KMS-11 (cell line): ENCODE measurements around the gene MOG.
"Not testable (repeated sequence)": the region's sequence is repeated elsewhere in the genome, so short reads cannot be mapped to it uniquely, and the experiment has no call there.

Experiments
- H2AFZ ChIP-seq: fragments of 200-600 bp; sonication (generic); 2 replicates; pipeline ENCODE4 v1.6.1; 2016; ENCODE audit warnings: antibody characterized with exemption, mixed run types, low read depth
- H3K27ac ChIP-seq: fragments of 200-600 bp; sonication (generic); 2 replicates; pipeline ENCODE4 v1.6.1; 2016; ENCODE audit warnings: mild to moderate bottlenecking, mixed run types
- H3K27me3 ChIP-seq: fragments of 200-600 bp; sonication (generic); 2 replicates; pipeline ENCODE4 v1.6.1; 2017; ENCODE audit warnings: mild to moderate bottlenecking, low read depth, mixed run types, moderate library complexity; ENCODE audit not compliant: insufficient read depth
- H3K36me3 ChIP-seq: fragments of 200-600 bp; sonication (generic); 2 replicates; pipeline ENCODE4 v1.6.1; 2017; ENCODE audit warnings: mild to moderate bottlenecking, mixed run types; ENCODE audit not compliant: insufficient read depth
- H3K4me1 ChIP-seq: fragments of 200-600 bp; sonication (generic); 2 replicates; pipeline ENCODE4 v1.6.1; 2016; ENCODE audit warnings: mild to moderate bottlenecking, low read depth, mixed run types; ENCODE audit not compliant: poor library complexity, severe bottlenecking
- H3K4me2 ChIP-seq: fragments of 200-600 bp; sonication (generic); 2 replicates; pipeline ENCODE4 v1.7.0; 2016; ENCODE audit warnings: mild to moderate bottlenecking, mixed run types
- H3K4me3 ChIP-seq: fragments of 200-600 bp; sonication (generic); IDR thresholded peaks from 2 replicates; pipeline ENCODE4 v1.6.1; 2017; ENCODE audit warnings: low read depth, low read length, mixed read lengths; ENCODE audit not compliant: insufficient read depth
- H3K79me2 ChIP-seq: fragments of 200-600 bp; sonication (generic); 2 replicates; pipeline ENCODE4 v1.6.1; 2016; ENCODE audit warnings: low read depth, mixed run types; ENCODE audit not compliant: insufficient read depth
- H3K9ac ChIP-seq: fragments of 200-600 bp; sonication (generic); 2 replicates; pipeline ENCODE4 v1.6.1; 2016; ENCODE audit warnings: mild to moderate bottlenecking, mixed run types
- H4K20me1 ChIP-seq: fragments of 200-600 bp; sonication (generic); 2 replicates; pipeline ENCODE4 v1.6.1; 2016; ENCODE audit warnings: mild to moderate bottlenecking, mixed run types; ENCODE audit not compliant: insufficient read depth
- TF ChIP-seq, protein P1 (sequence below): fragments of 200-600 bp; sonication (generic); conservative IDR thresholded peaks from 2 replicates; pipeline ENCODE4 v1.6.1; 2017; ENCODE audit warnings: low read depth, mild to moderate bottlenecking, antibody characterized with exemption, low read length, moderate library complexity, mixed read lengths

Gene MOG

DNA sequence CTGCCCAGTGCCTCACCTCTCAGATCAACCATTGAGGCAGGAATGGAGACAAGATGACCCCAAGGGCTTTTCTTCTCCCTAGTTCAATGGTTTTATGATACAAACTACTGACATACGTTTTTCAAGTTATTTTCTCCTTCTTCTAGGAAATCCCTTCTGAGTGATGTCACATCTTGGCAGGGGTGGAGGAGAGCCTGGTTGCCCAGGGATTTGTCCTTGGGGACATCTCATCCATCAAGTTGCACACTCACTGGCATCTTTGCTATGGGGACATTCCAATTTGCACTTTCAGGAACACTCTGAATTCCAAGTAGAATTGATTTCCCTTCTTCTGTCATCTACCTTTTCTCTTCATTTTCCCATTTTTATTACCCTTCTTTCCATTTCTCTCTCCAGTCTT is 14.1 kb downstream of the MOG start:
- TF ChIP-seq, protein P1, sequence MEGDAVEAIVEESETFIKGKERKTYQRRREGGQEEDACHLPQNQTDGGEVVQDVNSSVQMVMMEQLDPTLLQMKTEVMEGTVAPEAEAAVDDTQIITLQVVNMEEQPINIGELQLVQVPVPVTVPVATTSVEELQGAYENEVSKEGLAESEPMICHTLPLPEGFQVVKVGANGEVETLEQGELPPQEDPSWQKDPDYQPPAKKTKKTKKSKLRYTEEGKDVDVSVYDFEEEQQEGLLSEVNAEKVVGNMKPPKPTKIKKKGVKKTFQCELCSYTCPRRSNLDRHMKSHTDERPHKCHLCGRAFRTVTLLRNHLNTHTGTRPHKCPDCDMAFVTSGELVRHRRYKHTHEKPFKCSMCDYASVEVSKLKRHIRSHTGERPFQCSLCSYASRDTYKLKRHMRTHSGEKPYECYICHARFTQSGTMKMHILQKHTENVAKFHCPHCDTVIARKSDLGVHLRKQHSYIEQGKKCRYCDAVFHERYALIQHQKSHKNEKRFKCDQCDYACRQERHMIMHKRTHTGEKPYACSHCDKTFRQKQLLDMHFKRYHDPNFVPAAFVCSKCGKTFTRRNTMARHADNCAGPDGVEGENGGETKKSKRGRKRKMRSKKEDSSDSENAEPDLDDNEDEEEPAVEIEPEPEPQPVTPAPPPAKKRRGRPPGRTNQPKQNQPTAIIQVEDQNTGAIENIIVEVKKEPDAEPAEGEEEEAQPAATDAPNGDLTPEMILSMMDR = no peak
- H3K9ac ChIP-seq = no peak overlapping the region
- H3K27me3 ChIP-seq = no peaks in the 10 kb centered on the region
- H3K4me1 ChIP-seq = no peaks in the 10 kb centered on the region
- H4K20me1 ChIP-seq = no peaks in the 10 kb centered on the region
- H3K79me2 ChIP-seq = no peaks in the 10 kb centered on the region
- no peak overlapping the region for H3K4me3 ChIP-seq
- no peak overlapping the region for H3K4me2 ChIP-seq
- H3K36me3 ChIP-seq = no peaks in the 10 kb centered on the region
- H2AFZ ChIP-seq = no peak overlapping the region
- no peak overlapping the region for H3K27ac ChIP-seq

DNA sequence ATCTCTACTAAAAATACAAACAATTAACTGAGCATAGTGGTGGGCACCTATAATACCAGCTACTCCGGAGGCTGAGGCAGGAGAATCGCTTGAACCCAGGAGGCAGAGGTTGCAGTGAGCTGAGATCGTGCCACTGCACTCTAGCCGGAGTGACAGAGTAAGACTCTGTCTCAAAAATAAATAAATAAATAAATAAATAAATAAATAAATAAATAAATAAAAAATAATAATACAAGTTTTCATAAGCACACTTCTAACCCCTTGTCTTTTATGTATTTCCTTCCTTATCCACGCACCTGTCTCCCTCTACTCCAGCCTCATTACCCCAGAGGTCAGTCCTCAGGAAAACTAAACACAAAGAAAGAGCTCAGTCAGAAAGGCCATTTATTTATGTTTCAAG is 15.2 kb downstream of the MOG start:
- not testable (repeated sequence) for H3K9ac ChIP-seq, H4K20me1 ChIP-seq, H3K79me2 ChIP-seq, H2AFZ ChIP-seq, H3K4me2 ChIP-seq, H3K4me1 ChIP-seq, H3K36me3 ChIP-seq, H3K4me3 ChIP-seq, H3K27ac ChIP-seq, H3K27me3 ChIP-seq

DNA sequence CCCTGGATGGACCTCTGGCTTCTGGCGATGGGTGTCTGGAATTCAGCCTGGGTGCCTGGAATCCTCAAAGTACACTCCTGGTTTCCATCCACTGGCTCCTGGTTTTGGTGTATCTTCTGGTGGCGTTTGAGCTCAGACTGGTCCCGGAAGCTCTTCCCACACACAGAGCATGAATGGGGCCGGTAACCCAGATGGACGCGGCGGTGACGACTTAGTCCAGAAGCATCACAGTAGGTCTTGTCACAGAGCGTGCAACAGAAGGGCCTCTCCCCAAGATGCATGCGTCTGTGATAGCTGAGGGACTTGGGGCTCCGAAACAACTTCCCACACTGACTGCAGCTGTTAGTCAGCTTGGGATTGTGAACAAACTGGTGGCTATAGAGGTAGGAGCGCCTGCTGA is 16.3 kb downstream of the MOG start:
- Histone ChIP-seq H3K36me3 (no peaks in the 10 kb centered on the region), H2AFZ (no peak overlapping the region), H3K79me2 (no peaks in the 10 kb centered on the region), H3K4me2 (no peak overlapping the region), H4K20me1 (no peaks in the 10 kb centered on the region), H3K4me3 (no peak overlapping the region), H3K27ac (no peak overlapping the region), H3K27me3 (no peaks in the 10 kb centered on the region), H3K4me1 (peaks cover 10% of the 10 kb centered on the region), H3K9ac (no peak overlapping the region)
- TF ChIP-seq, protein P1 = no peak

DNA sequence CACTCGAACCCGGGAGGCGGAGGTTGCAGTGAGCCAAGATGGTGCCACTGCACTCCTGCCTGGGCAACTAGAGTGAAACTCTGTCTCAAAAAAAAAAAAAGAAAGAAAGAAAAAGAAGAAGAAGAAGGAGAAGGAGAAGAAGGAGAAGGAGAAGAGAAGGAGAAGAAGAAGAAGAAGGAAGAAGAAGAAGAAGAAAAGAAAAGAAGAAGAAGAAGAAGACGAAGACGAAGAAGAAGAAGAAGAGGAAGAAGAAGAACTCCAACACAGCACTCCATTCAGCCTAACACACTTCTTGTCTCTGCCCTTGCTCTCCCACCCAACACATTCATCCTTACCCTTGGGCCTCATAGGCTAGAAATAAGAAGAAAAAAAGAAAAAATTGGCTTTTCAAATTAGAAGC is 17.1 kb downstream of the MOG start:
- Histone ChIP-seq H3K4me2 (no peak overlapping the region), H2AFZ (no peak overlapping the region), H3K4me3 (no peak overlapping the region), H3K4me1 (peaks cover 10% of the 10 kb centered on the region), H3K36me3 (no peaks in the 10 kb centered on the region), H3K9ac (no peak overlapping the region), H3K27ac (no peak overlapping the region), H3K79me2 (no peaks in the 10 kb centered on the region), H3K27me3 (no peaks in the 10 kb centered on the region), H4K20me1 (no peaks in the 10 kb centered on the region)
- TF ChIP-seq, protein P1 = no peak

DNA sequence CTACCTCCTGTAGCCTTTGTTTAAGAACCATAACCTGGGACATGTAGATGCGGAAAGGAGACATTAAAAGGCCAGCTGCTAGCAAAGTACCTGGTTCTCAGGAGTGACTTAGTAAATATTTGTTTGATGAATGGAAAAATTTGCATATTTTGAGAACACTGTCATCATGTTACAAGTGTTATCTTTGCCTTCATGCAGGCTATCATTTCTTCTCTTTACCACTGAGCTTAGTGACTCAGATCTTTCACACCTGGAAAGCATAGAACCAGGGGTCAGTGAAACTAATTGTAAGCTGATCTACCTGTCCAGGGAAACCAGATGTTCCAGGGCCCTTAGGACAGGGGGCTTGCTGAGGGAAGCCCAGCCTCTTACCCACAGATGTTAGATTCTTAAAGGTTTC is 18.7 kb downstream of the MOG start:
- TF ChIP-seq, protein P1 = no peak
- H3K36me3 ChIP-seq = no peaks in the 10 kb centered on the region
- H3K4me1 ChIP-seq = peaks cover 10% of the 10 kb centered on the region
- H3K4me2 ChIP-seq = no peak overlapping the region
- H4K20me1 ChIP-seq = no peaks in the 10 kb centered on the region
- H3K9ac ChIP-seq = no peak overlapping the region
- H3K27ac ChIP-seq = no peak overlapping the region
- H2AFZ ChIP-seq = no peak overlapping the region
- H3K27me3 ChIP-seq = no peaks in the 10 kb centered on the region
- H3K4me3 ChIP-seq = no peak overlapping the region
- no peaks in the 10 kb centered on the region for H3K79me2 ChIP-seq
